Uterus (tissue), 4 donors: ENCODE results near the gene IQGAP2. TPM values are rescaled to one million over a fixed set of nuclear protein-coding genes. Genes with fewer than 3 reads are reported as not detected.
A peak's percentile ranks its signal among the peaks of the same experiment; 100 is the strongest.

ENCODE experiments used
- DNase-seq, 2 donors: peaks; one replicate each; pipeline ENCODE4 v3.0.0-alpha.2; 2019 to 2020
- H3K27ac ChIP-seq, 2 donors: fragments of 200-600 bp; sonication (generic); 1 replicate in 1 of 2; 2 replicates in 1 of 2; pipeline ENCODE4 v1.5.1; 2016 to 2018
- H3K27me3 ChIP-seq, 2 donors: fragments of 200-600 bp; sonication (generic); one replicate each; pipeline ENCODE4 v1.5.1; 2018 to 2019; ENCODE audit warnings: control low read depth in 1 of 2
- H3K36me3 ChIP-seq, 2 donors: fragments of 200-600 bp; sonication (generic); one replicate each; pipeline ENCODE4 v1.5.1; 2019; ENCODE audit warnings: control low read depth in 1 of 2
- H3K4me1 ChIP-seq, 2 donors: fragments of 200-600 bp; sonication (generic); one replicate each; pipeline ENCODE4 v1.5.1; 2018 to 2019; ENCODE audit warnings: control low read depth in 1 of 2
- H3K4me3 ChIP-seq, 2 donors: fragments of 200-600 bp; sonication (generic); 1 replicate in 1 of 2; 2 replicates in 1 of 2; pipeline ENCODE4 v1.5.1; 2018 to 2019; ENCODE audit warnings: mild to moderate bottlenecking in 1 of 2
- H3K9me3 ChIP-seq, 2 donors: fragments of 200-600 bp; sonication (generic); one replicate each; pipeline ENCODE4 v1.5.1; 2019; ENCODE audit warnings: control low read depth in 1 of 2
- POLR2A ChIP-seq, 2 donors: fragments of 450-650 bp; IDR thresholded peaks; one replicate each; pipeline ENCODE4 v1.6.1; 2016; ENCODE audit warnings: antibody characterized with exemption in 2 of 2, mild to moderate bottlenecking in 1 of 2, moderate library complexity in 1 of 2
- intact Hi-C: fragments of 100-400 bp; cut with DNase I; formaldehyde crosslinking; loops from one replicate; pipeline ENCODE4 v1.15.1; 2023; ENCODE audit warnings: low total_unique reads
- total RNA-seq, 4 donors: library from RNA; depleted of rRNA in 3 of 4; stranded (reverse); fragments of >200 nt in 3 of 4; gene quantifications; one replicate each; pipeline versions ENCODE4 v1.1.0 to v1.2.4, GENCODE V29; 2014 to 2023
- TF ChIP-seq, protein P1 (sequence below), 4 experiments: fragments of 200-600 bp in 2 of 4; fragments of 450-650 bp in 2 of 4; sonication (generic) in 2 of 4; IDR thresholded peaks; one replicate each; pipeline ENCODE4 v1.5.1; 2016 to 2019; ENCODE audit warnings: antibody characterized with exemption in 4 of 4, mild to moderate bottlenecking in 2 of 4, moderate library complexity in 1 of 4
- donor health status: DM: yes; HTN: yes; CAD: no.

Gene IQGAP2
- total RNA-seq, 4 donors from 2014 or later: 7.1 to 49.2 (median 9.4) TPM

DNA sequence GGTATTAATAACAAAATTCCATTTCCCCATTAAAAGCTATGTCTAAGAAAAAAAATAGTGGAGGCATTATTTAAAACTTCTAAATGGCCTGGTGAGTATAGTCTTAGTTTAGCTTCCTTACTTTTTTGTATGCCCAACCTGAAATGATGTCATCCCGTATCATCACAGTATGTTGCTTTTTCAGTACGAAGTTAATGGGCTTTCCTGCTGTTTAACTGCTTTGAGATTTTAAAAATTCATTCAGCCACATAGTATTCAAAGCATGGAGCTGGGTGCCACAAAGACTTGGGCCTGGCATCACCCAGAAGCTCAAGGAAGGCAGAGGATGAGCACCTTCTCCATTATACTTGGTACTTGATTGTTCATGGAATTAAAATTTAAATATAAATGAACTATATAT lies 212.7 kb downstream of the IQGAP2 start:
- DNase-seq: no peak
- Histone ChIP-seq H3K36me3 (no peaks in the 10 kb centered on the region), H3K27ac (no peak overlapping the region), H3K4me3 (no peak overlapping the region), H3K27me3 (no peaks in the 10 kb centered on the region), H3K9me3 (no peaks in the 10 kb centered on the region), H3K4me1 (no peaks in the 10 kb centered on the region)
- TF ChIP-seq POLR2A (IDR thresholded peaks at IDR 0.05): no peak
- TF ChIP-seq, protein P1, sequence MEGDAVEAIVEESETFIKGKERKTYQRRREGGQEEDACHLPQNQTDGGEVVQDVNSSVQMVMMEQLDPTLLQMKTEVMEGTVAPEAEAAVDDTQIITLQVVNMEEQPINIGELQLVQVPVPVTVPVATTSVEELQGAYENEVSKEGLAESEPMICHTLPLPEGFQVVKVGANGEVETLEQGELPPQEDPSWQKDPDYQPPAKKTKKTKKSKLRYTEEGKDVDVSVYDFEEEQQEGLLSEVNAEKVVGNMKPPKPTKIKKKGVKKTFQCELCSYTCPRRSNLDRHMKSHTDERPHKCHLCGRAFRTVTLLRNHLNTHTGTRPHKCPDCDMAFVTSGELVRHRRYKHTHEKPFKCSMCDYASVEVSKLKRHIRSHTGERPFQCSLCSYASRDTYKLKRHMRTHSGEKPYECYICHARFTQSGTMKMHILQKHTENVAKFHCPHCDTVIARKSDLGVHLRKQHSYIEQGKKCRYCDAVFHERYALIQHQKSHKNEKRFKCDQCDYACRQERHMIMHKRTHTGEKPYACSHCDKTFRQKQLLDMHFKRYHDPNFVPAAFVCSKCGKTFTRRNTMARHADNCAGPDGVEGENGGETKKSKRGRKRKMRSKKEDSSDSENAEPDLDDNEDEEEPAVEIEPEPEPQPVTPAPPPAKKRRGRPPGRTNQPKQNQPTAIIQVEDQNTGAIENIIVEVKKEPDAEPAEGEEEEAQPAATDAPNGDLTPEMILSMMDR (IDR thresholded peaks at IDR 0.05): no peak
- intact Hi-C loops: no loop called here

DNA sequence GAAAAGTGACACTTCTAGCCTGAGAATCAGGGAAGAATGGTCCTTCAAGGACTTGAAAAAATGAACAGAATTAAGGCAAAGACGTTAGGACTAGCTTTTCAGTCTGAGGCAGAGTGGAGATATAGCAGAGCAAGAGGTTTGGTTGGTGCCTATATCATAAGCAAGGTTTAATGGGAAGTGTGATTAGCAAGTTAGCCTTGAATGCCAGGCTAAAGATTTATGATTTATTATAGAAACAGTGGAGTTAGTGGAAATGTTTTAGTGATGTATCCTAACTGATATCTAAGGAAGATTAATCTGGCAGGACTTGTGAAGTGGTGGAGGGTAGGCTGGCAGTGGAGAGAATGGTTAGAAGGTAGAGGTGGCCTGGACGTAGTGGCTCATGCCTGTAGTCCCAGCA lies 213.1 kb downstream of the IQGAP2 start:
- Histone ChIP-seq H3K27ac (no peak overlapping the region), H3K36me3 (no peaks in the 10 kb centered on the region), H3K4me3 (no peak overlapping the region), H3K27me3 (no peaks in the 10 kb centered on the region), H3K4me1 (no peaks in the 10 kb centered on the region), H3K9me3 (no peaks in the 10 kb centered on the region)
- DNase-seq: no peak
- TF ChIP-seq POLR2A (IDR thresholded peaks at IDR 0.05): no peak
- TF ChIP-seq, protein P1 (IDR thresholded peaks at IDR 0.05): no peak
- intact Hi-C loops: no loop called here

DNA sequence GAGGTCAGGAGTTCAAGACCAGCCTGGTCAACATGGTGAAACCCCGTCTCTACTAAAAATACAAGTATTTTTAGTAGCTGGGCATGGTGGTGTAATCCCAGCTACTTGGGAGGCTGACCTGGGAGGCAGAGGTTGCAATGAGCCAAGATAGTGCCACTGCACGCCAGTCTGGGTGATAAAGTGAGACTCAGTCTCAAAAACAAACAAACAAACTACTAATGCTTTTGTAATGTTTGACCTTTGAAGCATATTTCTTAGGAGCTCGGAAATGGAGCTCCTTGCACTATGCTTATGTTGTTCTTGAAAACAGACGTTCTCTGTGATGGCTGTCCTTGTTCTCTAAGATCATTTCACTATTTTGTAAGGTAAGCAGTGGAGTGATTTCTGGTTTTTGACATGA lies 214.1 kb downstream of the IQGAP2 start:
- Histone ChIP-seq H3K36me3 (no peaks in the 10 kb centered on the region), H3K4me3 (no peak overlapping the region), H3K27me3 (no peaks in the 10 kb centered on the region), H3K9me3 (no peaks in the 10 kb centered on the region), H3K27ac (no peak overlapping the region), H3K4me1 (no peaks in the 10 kb centered on the region)
- no peak for DNase-seq
- intact Hi-C loops: no loop called here
- TF ChIP-seq, protein P1 (IDR thresholded peaks at IDR 0.05): no peak
- no peak for TF ChIP-seq POLR2A (IDR thresholded peaks at IDR 0.05)

DNA sequence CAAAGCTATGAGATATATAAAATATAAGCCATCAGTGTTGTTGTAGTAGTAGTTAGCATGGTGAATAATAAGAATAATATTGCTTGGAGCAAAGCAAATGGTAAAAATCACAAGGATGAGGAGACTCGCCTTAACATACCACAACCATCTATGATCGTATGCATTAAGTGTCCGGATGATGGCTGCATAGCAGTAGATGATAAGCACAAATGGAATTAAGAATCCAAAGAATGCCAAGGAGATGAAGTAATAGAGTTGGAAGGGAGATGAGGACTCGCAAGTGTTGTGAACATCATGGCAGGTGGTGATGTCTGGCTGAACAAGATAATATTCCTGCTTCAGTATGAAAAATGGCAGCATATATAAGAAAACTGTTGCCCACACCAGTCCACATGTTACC lies 214.6 kb downstream of the IQGAP2 start:
- Histone ChIP-seq H3K27me3 (no peaks in the 10 kb centered on the region), H3K9me3 (no peaks in the 10 kb centered on the region), H3K4me1 (no peaks in the 10 kb centered on the region), H3K27ac (no peak overlapping the region), H3K4me3 (no peak overlapping the region), H3K36me3 (no peaks in the 10 kb centered on the region)
- intact Hi-C loops: no loop called here
- TF ChIP-seq POLR2A (IDR thresholded peaks at IDR 0.05): no peak
- DNase-seq: no peak

DNA sequence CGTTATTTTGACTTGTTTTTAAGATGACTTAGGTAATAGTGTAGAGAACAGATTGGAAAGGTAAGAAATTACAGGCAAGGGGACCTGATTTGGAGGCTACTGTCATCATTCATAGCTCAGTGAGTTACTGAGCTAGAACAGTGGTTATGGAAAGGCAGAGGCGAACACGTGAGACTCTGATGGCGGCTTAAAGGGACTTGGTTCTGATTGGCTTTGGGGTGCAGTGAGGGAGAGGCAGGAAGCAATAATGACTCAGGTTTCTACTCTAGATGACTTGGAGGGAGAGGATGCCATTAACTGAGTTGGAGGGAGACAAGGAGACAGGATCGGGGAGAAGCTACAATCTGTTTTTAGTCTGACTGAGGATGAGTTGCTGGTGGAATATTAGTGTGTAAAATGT lies 217.1 kb downstream of the IQGAP2 start:
- TF ChIP-seq, protein P1 (IDR thresholded peaks at IDR 0.05): no peak
- TF ChIP-seq POLR2A (IDR thresholded peaks at IDR 0.05): no peak
- Histone ChIP-seq H3K9me3 (no peaks in the 10 kb centered on the region), H3K4me1 (no peaks in the 10 kb centered on the region), H3K27me3 (no peaks in the 10 kb centered on the region), H3K4me3 (no peak overlapping the region), H3K27ac (no peak overlapping the region), H3K36me3 (no peaks in the 10 kb centered on the region)
- intact Hi-C loops: no loop called here
- no peak for DNase-seq

DNA sequence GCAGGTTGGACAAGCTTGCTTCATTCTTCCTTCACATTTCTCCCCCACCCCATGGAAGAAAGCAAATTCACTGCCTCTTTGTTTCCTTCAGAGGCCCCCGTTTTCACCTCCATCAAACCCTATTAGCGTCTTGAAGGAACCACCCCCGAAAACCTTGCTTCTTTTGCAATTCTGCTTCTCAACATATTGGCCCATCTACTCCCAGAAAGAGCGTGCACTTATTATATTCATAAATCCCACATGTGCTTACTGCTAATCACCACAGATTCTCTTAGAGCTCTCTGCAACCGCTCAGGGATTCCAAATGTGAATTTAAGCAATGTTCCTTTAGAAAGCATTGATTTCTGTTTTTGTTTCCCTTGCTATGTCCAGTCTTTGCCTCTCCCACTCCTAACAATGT lies 219.0 kb downstream of the IQGAP2 start:
- no peaks in the 10 kb centered on the region for H3K9me3 ChIP-seq
- no peaks in the 10 kb centered on the region for H3K4me1 ChIP-seq
- no peaks in the 10 kb centered on the region for H3K36me3 ChIP-seq
- no peak for TF ChIP-seq POLR2A (IDR thresholded peaks at IDR 0.05)
- TF ChIP-seq, protein P1 (IDR thresholded peaks at IDR 0.05): no peak
- H3K27ac ChIP-seq: peak overlapping the region in 1 of 2 donors; percentile 6
- H3K27me3 ChIP-seq: no peaks in the 10 kb centered on the region
- intact Hi-C loops: no loop called here
- no peak overlapping the region for H3K4me3 ChIP-seq
- DNase-seq: no peak
